NCI-H526 treated with DMSO at 0.1 percent for 48 hours (cell line): ENCODE results near the gene MARK4.

Experiments used
- DNase-seq: peaks from one replicate; lab custom pipeline; 2025; lab: John Stamatoyannopoulos, UW

MARK4 gene

DNA sequence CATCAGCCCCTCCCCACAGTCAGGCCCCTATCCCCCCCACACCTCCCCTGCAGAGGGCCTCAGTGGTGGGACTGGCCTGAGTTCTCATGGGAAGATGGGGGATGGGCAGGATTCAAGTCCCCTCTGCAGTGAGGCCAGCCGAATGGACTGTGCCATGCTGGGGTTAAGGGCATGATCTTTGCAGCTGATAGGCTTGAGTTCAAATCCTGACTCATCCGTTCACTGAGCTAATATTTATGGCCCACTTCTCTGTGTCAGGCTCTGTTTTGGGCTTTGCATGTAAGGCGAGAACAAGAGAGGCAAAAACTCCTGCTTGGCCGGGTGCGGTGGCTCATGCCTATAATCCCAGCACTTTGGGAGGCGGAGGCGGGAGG lies 20.7 kb downstream of the MARK4 start:
- DNase-seq: no peak

DNA sequence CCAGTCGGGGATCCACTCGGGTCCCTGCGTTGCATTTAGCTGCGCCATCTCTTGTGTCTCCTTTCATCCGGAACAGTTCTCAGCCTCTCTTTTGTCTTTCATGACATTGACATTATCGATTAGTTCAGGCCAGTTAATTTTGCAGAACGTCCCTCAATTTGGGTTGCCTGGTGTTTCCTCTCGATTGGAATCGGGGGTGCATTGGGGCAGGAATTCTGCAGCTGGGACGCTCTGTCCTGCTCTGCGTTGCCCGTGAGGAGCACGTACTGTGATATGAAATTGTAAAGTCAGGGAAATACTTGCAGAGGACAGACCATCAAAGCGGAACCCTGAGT lies 22.4 kb downstream of the MARK4 start:
- DNase-seq: no peak

DNA sequence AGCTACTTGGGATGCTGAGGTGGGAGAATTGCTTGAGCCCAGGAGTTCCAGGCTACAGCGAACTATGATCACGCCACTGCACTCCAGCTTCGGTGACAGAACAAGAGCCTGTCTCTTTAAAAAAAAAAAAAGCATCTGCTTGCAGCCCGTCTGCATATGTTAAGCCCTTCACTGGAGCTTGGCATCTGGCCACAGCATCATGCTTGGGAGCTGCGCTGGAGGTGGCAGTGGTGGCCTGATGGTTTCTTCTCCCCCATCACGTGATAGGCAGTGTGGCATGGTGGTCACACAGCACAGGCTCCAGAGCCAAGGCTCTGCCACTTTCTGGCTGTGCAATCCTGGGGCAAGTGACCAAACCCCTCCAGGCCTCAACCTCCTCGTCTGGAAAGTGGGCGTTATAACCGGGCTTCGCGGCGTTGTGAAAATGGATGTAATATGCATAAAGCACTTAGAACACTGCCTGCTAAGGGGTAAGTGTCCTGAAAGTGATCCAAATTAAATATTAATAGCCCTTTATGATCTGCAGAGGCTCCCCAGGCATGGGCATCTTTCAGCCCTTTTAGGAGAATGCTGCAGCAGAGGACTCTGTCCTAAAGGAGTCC lies 24.4 kb downstream of the MARK4 start:
- DNase-seq: no peak

DNA sequence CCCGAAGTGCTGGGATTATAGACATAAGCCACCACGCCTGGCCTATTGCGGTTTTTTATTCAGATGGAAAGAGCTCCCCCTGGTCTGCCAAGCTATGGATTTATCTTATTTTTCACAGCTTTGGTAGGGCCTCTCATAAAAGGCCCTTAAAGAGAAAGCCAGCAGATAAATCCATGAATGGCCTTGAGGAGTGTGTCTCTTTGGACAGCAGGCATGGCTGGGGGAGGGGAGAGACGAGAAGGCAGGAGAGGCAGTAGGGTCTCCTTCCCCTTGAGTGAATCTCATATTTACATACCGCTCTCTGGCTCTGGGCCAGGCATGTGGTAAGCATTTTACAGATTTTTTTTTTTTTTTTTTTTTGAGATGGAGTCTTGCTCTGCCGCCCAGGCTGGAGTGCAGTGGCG lies 25.2 kb downstream of the MARK4 start:
- DNase-seq: no peak

DNA sequence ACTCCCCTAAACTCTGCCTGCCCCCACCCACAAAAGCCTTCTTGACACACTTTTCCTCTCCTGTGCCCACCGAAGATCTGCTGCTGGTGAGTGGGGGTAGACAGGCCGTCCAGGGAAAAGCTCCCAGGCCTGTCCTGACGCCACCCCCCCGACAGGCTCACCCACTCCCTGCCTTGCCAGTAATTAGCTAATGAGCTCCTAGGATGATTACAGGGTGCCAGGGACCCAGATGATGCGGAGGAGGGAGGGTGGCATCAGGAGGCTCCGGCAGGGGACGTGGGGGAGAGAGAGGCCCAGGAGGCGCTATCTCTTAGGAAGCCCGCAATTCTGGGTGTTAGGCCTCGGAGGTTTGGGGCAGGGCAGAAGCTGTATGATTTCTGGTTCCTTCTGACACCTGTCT lies 27.0 kb downstream of the MARK4 start:
- no peak for DNase-seq

GRCh38 chr19:45279587-45280192 lies 28.6 kb downstream of the MARK4 start:
- no peak for DNase-seq

- DNase-seq: no peak
Observed at GRCh38 chr19:45280471-45280961, 29.4 kb downstream of the MARK4 start.

DNA sequence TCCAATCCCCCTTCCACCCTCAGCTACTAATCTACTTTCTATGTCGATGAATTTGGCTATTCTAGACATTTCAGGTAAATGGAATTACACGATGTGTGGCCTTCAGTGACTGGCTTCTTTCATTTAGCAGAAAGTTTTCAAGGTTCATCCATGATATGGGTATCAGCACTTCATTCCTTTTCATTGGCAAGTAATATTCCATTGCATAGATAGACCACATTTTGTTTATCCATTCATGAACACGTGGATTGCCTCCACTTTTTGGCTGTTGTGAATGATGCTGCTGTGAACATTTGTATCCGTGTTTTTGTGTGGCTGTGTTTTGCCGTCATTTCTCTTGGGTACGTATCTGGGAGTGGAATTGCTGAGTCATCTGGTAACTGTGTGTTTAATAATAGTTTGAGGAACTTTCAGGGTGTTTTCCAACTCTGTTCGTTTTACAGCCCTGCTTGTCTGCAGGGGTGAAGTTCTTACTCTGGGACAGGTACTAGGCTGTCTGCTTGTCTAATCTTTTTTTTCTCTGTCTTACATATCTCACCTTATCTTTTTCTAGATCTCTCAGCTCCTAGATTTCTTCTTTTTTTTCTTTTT lies 32.5 kb downstream of the MARK4 start:
- DNase-seq: no peak

- no peak for DNase-seq
Observed at GRCh38 chr19:45290381-45290931, 39.4 kb downstream of the MARK4 start.

DNA sequence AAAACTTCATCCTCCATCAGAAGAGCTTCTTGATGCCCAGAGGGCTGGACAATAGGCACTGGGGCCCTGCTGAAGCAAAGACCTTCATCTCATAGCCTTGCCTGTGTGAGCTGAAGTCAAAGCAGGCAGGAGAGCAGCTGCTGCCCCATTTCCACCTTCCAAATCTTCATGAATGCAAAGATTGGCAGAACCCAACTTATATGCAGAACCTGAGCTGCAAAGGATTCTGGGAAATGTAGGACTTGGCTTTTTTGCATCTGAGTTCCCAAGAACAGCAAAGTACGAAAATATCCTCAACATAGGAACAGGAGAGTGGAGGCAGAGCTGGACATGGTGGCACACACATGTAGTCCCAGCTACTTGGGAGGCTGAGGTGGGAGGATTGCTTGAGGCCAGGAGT lies 40.8 kb downstream of the MARK4 start:
- DNase-seq: no peak

GRCh38 chr19:45293682-45294081 lies 42.6 kb downstream of the MARK4 start:
- DNase-seq: no peak

GRCh38 chr19:45294291-45295029 lies 43.4 kb downstream of the MARK4 start:
- no peak for DNase-seq

DNA sequence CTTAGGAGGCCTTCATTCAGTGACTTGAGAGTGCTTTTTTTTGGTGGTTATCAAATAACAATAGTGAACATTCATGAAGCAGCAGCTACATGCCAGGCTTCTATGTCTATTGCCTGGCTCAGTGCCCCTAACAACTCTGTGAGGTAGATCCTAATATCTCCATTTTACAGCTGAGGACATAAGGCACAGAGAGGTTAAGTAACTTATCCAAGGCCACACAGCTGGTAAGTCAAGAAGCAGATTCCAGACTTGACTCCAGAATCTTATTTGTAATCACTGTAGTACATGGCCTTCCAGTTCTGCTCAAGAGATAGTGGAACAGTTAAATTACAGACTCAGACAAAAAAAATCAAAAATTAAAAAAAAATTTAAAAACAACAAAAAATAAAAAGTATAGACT lies 44.8 kb downstream of the MARK4 start:
- no peak for DNase-seq

- no peak for DNase-seq
Observed at GRCh38 chr19:45296355-45296754, 45.3 kb downstream of the MARK4 start.

- DNase-seq: no peak
Observed at GRCh38 chr19:45297674-45298073, 46.6 kb downstream of the MARK4 start.

DNA sequence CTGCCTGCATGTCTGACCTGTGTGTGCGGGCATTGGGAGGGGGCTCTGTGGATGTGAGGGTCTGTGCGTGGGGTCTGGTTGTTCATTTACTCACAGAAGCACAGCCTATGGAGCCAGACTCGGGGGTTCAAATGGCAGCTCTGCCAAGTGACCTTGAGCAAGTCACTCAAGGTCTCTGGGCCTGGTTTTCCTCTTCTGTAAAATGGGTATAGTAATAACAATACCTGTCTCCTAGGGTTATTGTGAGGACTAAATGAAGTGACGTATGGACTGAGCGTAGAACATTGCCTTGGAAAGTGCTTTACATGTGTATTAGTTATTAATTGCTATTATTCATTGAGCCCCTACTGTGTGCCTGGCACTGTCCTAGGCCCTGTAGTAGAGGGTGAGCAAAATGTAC lies 47.2 kb downstream of the MARK4 start:
- no peak for DNase-seq

GRCh38 chr19:45299719-45300118 lies 48.6 kb downstream of the MARK4 start:
- no peak for DNase-seq

DNA sequence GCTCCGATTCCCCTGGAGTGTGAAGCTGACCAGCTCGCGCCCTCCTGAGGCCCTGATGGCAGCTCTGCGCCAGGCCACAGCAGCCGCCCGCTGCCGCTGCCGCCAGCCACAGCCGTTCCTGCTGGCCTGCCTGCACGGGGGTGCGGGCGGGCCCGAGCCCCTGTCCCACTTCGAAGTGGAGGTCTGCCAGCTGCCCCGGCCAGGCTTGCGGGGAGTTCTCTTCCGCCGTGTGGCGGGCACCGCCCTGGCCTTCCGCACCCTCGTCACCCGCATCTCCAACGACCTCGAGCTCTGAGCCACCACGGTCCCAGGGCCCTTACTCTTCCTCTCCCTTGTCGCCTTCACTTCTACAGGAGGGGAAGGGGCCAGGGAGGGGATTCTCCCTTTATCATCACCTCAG lies 51.3 kb downstream of the MARK4 start:
- no peak for DNase-seq

GRCh38 chr19:45303269-45304060 lies 52.4 kb downstream of the MARK4 start:
- DNase-seq: no peak

GRCh38 chr19:45304141-45304926 lies 53.3 kb downstream of the MARK4 start:
- DNase-seq: no peak

- no peak for DNase-seq
Observed at GRCh38 chr19:45305007-45305406, 53.9 kb downstream of the MARK4 start.
